B cell (primary cell): ENCODE results near the gene CELA3B. TPM values are rescaled to one million over a fixed set of nuclear protein-coding genes. Genes with fewer than 3 reads are reported as not detected.
"Not testable (repeated sequence)": the region's sequence is repeated elsewhere in the genome, so short reads cannot be mapped to it uniquely, and the experiment has no call there.

Source experiments
- ATAC-seq: fragments of 200-7000 bp; cut with Tn5 transposase; one replicate; pipeline ENCODE4 v1.10.0; 2021; ENCODE audit warnings: low read depth, mild to moderate bottlenecking, moderate number of reproducible peaks, moderate library complexity
- CTCF ChIA-PET: fragments of 350-600 bp; sonication (Branson Sonifier 250); formaldehyde crosslinking; loops from one replicate; lab custom pipeline; 2021; ENCODE audit warnings: antibody characterized with exemption, inconsistent platforms; lab: Charles Lee
- POLR2A ChIA-PET: fragments of 350-600 bp; sonication (Branson Sonifier 250); formaldehyde crosslinking; loops from one replicate; lab custom pipeline; 2021; ENCODE audit warnings: antibody characterized with exemption; lab: Charles Lee
- DNase-seq: peaks from one replicate; pipeline ENCODE4 v3.0.0; 2013
- H2AFZ ChIP-seq: 2 replicates; pipeline ENCODE4 v1.6.1; 2012; ENCODE audit warnings: mild to moderate bottlenecking, low read depth, low read length; ENCODE audit not compliant: insufficient read depth, poor library complexity, severe bottlenecking
- H3K27ac ChIP-seq, 2 donors: 1 replicate in 1 of 2; 2 replicates in 1 of 2; pipeline ENCODE4 v1.5.1; 2012 to 2013; ENCODE audit warnings: low read length in 2 of 2, mild to moderate bottlenecking in 2 of 2, moderate library complexity in 1 of 2
- H3K27me3 ChIP-seq, 4 experiments: fragments of 200-600 bp in 1 of 4; sonication (generic) in 1 of 4; replicated peaks in 1 of 4; 1 replicate in 2 of 4; 2 replicates in 2 of 4; pipeline versions ENCODE4 v1.6.1 to v1.7.0; 2013 to 2016; ENCODE audit warnings: low read length in 3 of 4, mild to moderate bottlenecking in 2 of 4, mixed read lengths in 1 of 4, moderate library complexity in 1 of 4; ENCODE audit not compliant: insufficient read depth in 4 of 4, control insufficient read depth in 3 of 4; ENCODE audit errors: control extremely low read depth in 1 of 4
- H3K36me3 ChIP-seq, 2 experiments: replicated peaks in 1 of 2; 1 replicate in 1 of 2; 2 replicates in 1 of 2; pipeline versions ENCODE4 v1.6.1 to v1.7.1; 2013; ENCODE audit warnings: low read length in 1 of 2; ENCODE audit not compliant: insufficient read depth in 2 of 2, control insufficient read depth in 1 of 2; ENCODE audit errors: control extremely low read depth in 1 of 2, extremely low read depth in 1 of 2
- H3K4me1 ChIP-seq, 2 donors: fragments of 200-600 bp in 1 of 2; sonication (generic) in 1 of 2; 1 replicate in 1 of 2; 2 replicates in 1 of 2; pipeline versions ENCODE4 v1.5.1 to v1.6.1; 2013 to 2017; ENCODE audit warnings: low read length in 2 of 2; ENCODE audit not compliant: control insufficient read depth in 2 of 2, insufficient read depth in 2 of 2
- H3K4me2 ChIP-seq: replicated peaks from 2 replicates; pipeline ENCODE3; 2012; ENCODE audit warnings: mild to moderate bottlenecking, low read depth, low read length; ENCODE audit not compliant: poor library complexity, severe bottlenecking
- H3K4me3 ChIP-seq, 5 experiments: fragments of 200-600 bp in 1 of 5; sonication (generic) in 1 of 5; 1 replicate in 3 of 5; 2 replicates in 2 of 5; pipeline versions ENCODE4 v1.5.1 to v1.7.0; 2011 to 2016; ENCODE audit warnings: low read length in 4 of 5, mild to moderate bottlenecking in 4 of 5, low read depth in 2 of 5, control low read depth in 1 of 5, moderate library complexity in 1 of 5; ENCODE audit not compliant: insufficient read depth in 1 of 5; ENCODE audit errors: control extremely low read depth in 1 of 5, extremely low read depth in 1 of 5
- H3K79me2 ChIP-seq: fragments of 200-600 bp; sonication (generic); one replicate; pipeline ENCODE4 v1.6.0; 2016; ENCODE audit warnings: low read length; ENCODE audit not compliant: control insufficient read depth, insufficient read depth
- H3K9ac ChIP-seq: fragments of 200-600 bp; sonication (generic); 2 replicates; pipeline ENCODE4 v1.6.1; 2017; ENCODE audit warnings: mild to moderate bottlenecking, low read length, moderate library complexity
- H3K9me3 ChIP-seq, 3 donors: one replicate each; pipeline versions ENCODE4 v1.6.1 to v1.7.1; 2013; ENCODE audit warnings: low read length in 2 of 3; ENCODE audit not compliant: control insufficient read depth in 2 of 3, insufficient read depth in 1 of 3; ENCODE audit errors: control extremely low read depth in 1 of 3
- H4K20me1 ChIP-seq: 2 replicates; pipeline ENCODE4 v1.6.0; 2012; ENCODE audit warnings: mild to moderate bottlenecking, low read length; ENCODE audit not compliant: insufficient read depth, control insufficient read depth, poor library complexity, severe bottlenecking
- H3K27ac Mint-ChIP-seq: one replicate; pipeline ENCODE4 v1.8.0; 2021; ENCODE audit warnings: mixed read lengths
- H3K27me3 Mint-ChIP-seq: one replicate; pipeline ENCODE4 v1.8.0; 2021; ENCODE audit warnings: mixed read lengths
- H3K4me1 Mint-ChIP-seq: one replicate; pipeline ENCODE4 v1.8.0; 2021; ENCODE audit warnings: mixed read lengths
- H3K4me3 Mint-ChIP-seq: one replicate; pipeline ENCODE4 v1.8.0; 2021; ENCODE audit warnings: mixed read lengths
- H3K9me3 Mint-ChIP-seq: one replicate; pipeline ENCODE4 v1.8.0; 2022; ENCODE audit warnings: mixed read lengths; ENCODE audit not compliant: insufficient read depth
- WGBS: methylation state at CpG from one replicate; pipeline ENCODE4 v1.1.5; 2013; ENCODE audit warnings: missing lambda C conversion rate; ENCODE audit not compliant: insufficient coverage; 5-methylcytosine and 5-hydroxymethylcytosine counted together
- intact Hi-C: fragments of 100-400 bp; cut with micrococcal nuclease; formaldehyde crosslinking; loops from one replicate; pipeline ENCODE4 v1.10.0; 2022
- polyA plus RNA-seq: library from polyadenylated mRNA; depleted of rRNA; stranded (reverse); fragments of >200 nt; gene quantifications from 2 replicates; pipeline ENCODE4 v1.2.3, GENCODE V29; 2012
- total RNA-seq, 2 donors: library from RNA; stranded (reverse); fragments of 120-200 nt in 1 of 2; gene quantifications; 1 replicate in 1 of 2; 2 replicates in 1 of 2; pipeline versions ENCODE4 v1.2.3 to v1.2.4, GENCODE V29; 2013 to 2022

Gene CELA3B
- total and polyA plus RNA-seq, 2 donors (not counting 1 experiment from before 2014, with no cell fraction given): not detected

- H3K9me3 Mint-ChIP-seq, CTCF ChIA-PET, H3K4me1 Mint-ChIP-seq, H3K36me3 ChIP-seq, DNase-seq, H3K27ac Mint-ChIP-seq, H3K9ac ChIP-seq, POLR2A ChIA-PET, H3K4me3 Mint-ChIP-seq, ATAC-seq, H2AFZ ChIP-seq, H3K4me1 ChIP-seq, H3K27me3 Mint-ChIP-seq, H3K4me2 ChIP-seq, H4K20me1 ChIP-seq, H3K79me2 ChIP-seq, H3K27me3 ChIP-seq, H3K9me3 ChIP-seq, intact Hi-C loops, H3K27ac ChIP-seq, H3K4me3 ChIP-seq: not testable (repeated sequence)
- WGBS: 96% methylated on average over 4 of the region's 9 CpGs
These were observed 1.5 kb upstream of the CELA3B start for GRCh38 chr1:21975296-21975695.

GRCh38 chr1:21978209-21978608 lies 1.4 kb downstream of the CELA3B start:
- H3K27me3 ChIP-seq, H2AFZ ChIP-seq, H3K4me1 Mint-ChIP-seq, H3K4me1 ChIP-seq, POLR2A ChIA-PET, H3K4me3 ChIP-seq, H3K79me2 ChIP-seq, H3K36me3 ChIP-seq, CTCF ChIA-PET, H3K9me3 ChIP-seq, intact Hi-C loops, H3K27ac Mint-ChIP-seq, H3K9ac ChIP-seq, DNase-seq, H3K27ac ChIP-seq, H3K4me2 ChIP-seq, H4K20me1 ChIP-seq, ATAC-seq, H3K9me3 Mint-ChIP-seq, H3K4me3 Mint-ChIP-seq, H3K27me3 Mint-ChIP-seq: not testable (repeated sequence)
- WGBS: 97% methylated on average over 11 of the region's 11 CpGs

- H3K4me1 Mint-ChIP-seq, H3K27ac Mint-ChIP-seq, DNase-seq, H3K4me3 ChIP-seq, H3K9me3 Mint-ChIP-seq, ATAC-seq, H3K9ac ChIP-seq, H4K20me1 ChIP-seq, H3K4me3 Mint-ChIP-seq, H3K4me2 ChIP-seq, H3K27me3 Mint-ChIP-seq, H3K79me2 ChIP-seq, H3K9me3 ChIP-seq, H3K27me3 ChIP-seq, intact Hi-C loops, CTCF ChIA-PET, H3K27ac ChIP-seq, H3K36me3 ChIP-seq, H3K4me1 ChIP-seq, H2AFZ ChIP-seq: not testable (repeated sequence)
- WGBS: 85% methylated on average over 11 of the region's 21 CpGs
- POLR2A ChIA-PET: interaction anchor here (0.5 kb wide), 1 partner anchor 167 kb away, joined by 3 read pairs; no protein-coding TSS in a partner anchor
These were observed 3.8 kb downstream of the CELA3B start for GRCh38 chr1:21980515-21981220.

DNA sequence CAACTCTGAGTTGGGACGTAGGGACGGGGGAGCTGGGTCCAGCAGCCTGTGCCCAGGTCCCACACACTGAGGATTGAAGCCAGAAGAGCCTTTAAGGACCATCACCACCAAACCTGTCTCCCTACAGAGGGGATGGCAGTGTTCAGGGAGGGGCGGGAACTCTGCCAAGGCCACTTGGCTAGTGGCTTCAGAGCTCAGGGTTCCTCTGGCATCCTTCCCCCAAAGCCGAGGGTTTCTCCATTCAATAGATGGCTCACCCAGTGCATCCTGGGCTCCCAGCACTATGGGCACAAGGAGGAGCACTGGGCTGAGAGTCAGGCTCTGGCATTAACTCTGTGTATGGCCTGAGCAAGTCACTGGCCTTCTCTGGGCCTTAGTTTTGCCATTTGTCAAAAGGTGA lies 4.4 kb downstream of the CELA3B start:
- POLR2A ChIA-PET, intact Hi-C loops, H3K36me3 ChIP-seq, CTCF ChIA-PET, H4K20me1 ChIP-seq, H3K9me3 Mint-ChIP-seq, H3K27me3 Mint-ChIP-seq, H3K4me3 ChIP-seq, H3K79me2 ChIP-seq, H3K4me1 ChIP-seq, H3K4me3 Mint-ChIP-seq, H3K9me3 ChIP-seq, H3K27ac ChIP-seq, H3K4me2 ChIP-seq, H3K27ac Mint-ChIP-seq, ATAC-seq, H3K4me1 Mint-ChIP-seq, DNase-seq, H3K9ac ChIP-seq, H3K27me3 ChIP-seq, H2AFZ ChIP-seq: not testable (repeated sequence)
- 86% methylated on average over 1 of the region's 4 CpGs for WGBS
